Duodenal mucosa (tissue), 2 donors: ENCODE data around the gene RNF125.

ENCODE experiments used
- H3K27ac ChIP-seq: one replicate; pipeline ENCODE4 v1.7.0; 2013; ENCODE audit warnings: low read depth, low read length
- H3K27me3 ChIP-seq, 2 donors: one replicate each; pipeline ENCODE4 v1.7.0; 2013; ENCODE audit warnings: low read length in 2 of 2, control low read depth in 1 of 2; ENCODE audit not compliant: insufficient read depth in 2 of 2, control insufficient read depth in 1 of 2
- H3K36me3 ChIP-seq, 2 donors: one replicate each; pipeline ENCODE4 v1.7.0; 2013; ENCODE audit warnings: low read length in 2 of 2, control low read depth in 1 of 2; ENCODE audit not compliant: insufficient read depth in 2 of 2, control insufficient read depth in 1 of 2
- H3K4me1 ChIP-seq, 2 donors: one replicate each; pipeline ENCODE4 v1.7.0; 2013; ENCODE audit warnings: low read length in 2 of 2, control low read depth in 1 of 2; ENCODE audit not compliant: insufficient read depth in 2 of 2, control insufficient read depth in 1 of 2
- H3K4me3 ChIP-seq, 2 donors: one replicate each; pipeline ENCODE4 v1.7.0; 2013; ENCODE audit warnings: low read length in 2 of 2, low read depth in 1 of 2
- H3K9ac ChIP-seq, 2 donors: one replicate each; pipeline ENCODE4 v1.7.0; 2013; ENCODE audit warnings: low read length in 2 of 2, low read depth in 1 of 2
- H3K9me3 ChIP-seq, 2 donors: one replicate each; pipeline ENCODE4 v1.7.0; 2013; ENCODE audit warnings: low read length in 2 of 2, control low read depth in 1 of 2; ENCODE audit not compliant: control insufficient read depth in 1 of 2

The RNF125 gene

DNA sequence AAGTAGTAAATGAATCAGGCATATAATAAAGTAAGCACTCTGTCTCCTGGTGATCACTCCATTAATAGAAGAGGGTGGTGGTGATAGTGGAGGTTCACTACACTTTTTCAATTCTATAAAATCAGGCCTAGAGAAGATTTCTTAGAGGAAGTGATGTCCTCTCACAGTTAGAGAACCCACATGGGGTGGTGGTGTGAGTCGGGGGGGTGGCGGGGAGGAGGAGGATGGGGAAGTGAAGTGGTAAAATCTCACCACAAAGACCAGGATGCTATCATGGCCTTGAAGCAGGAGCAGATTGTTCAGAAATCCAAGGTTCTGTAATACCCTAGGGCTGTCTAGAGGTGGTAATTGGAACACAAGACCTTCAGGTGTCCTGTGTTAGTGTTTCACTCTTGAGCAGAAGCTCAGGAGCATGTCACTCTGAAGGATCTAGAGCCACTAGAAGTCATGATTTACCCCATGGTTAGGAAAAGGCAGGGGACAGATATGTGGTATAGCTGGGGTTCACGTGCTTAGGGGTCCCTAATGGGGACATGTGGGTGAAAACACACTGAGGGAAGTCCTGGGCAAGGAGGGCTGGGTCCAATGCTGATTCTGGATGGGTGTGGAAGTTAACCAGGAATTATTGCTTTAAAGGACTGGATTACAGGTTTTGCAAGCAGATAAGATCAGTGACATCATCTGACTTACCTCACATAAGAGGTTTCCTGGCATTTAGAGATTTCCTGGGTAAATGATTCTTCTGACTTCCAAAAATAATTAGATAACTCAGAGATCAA, 31.0 kb downstream of the RNF125 start:
- Histone ChIP-seq H3K27me3 (no peaks in the 10 kb centered on the region), H3K27ac (no peak overlapping the region), H3K36me3 (peaks cover 0 to 5% of the 10 kb centered on the region in 2 donors), H3K4me3 (peak overlapping the region in 1 of 2 donors; percentile 5), H3K9ac (no peak overlapping the region), H3K4me1 (peaks cover 18 to 19% of the 10 kb centered on the region in 2 donors), H3K9me3 (no peaks in the 10 kb centered on the region)

DNA sequence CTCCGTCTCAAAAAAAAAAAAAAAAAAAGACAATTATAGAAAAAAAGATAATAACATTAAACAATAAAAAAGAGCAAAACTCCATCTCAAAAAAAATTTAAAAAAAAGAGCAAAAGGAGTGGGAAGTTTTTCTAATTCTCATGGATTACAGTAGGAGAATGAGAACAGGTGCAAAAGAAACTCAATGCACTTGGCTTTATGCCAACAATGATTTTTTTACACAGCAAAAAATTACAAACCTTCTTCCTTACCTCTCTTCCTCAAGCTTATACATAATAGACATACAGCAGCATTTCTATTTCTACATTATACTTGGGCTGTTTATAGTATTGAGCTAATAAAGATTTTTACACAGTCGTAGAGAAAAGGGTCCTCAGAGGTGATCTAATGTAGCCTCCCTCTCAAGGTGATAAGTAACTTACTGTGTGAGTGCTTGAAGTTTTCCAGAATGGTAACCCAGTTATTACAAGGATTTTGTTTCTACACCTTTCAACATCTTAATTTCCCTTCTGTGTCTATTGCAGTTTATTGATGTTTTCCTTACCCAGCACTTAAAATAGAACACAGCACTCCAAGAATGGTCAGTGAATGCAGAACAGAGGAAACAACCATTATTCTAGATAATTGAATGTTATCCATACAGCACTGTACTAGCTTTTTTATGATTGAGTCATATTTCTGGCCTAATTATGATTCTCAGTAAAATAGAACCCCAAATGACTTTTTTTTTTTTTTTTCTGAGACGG, 38.2 kb downstream of the RNF125 start:
- H3K36me3 ChIP-seq, result no peaks in the 10 kb centered on the region
- no peaks in the 10 kb centered on the region for H3K9me3 ChIP-seq
- no peak overlapping the region for H3K27ac ChIP-seq
- H3K9ac ChIP-seq, result no peak overlapping the region
- H3K4me3 ChIP-seq, result no peak overlapping the region
- no peaks in the 10 kb centered on the region for H3K4me1 ChIP-seq
- H3K27me3 ChIP-seq, result no peaks in the 10 kb centered on the region

DNA sequence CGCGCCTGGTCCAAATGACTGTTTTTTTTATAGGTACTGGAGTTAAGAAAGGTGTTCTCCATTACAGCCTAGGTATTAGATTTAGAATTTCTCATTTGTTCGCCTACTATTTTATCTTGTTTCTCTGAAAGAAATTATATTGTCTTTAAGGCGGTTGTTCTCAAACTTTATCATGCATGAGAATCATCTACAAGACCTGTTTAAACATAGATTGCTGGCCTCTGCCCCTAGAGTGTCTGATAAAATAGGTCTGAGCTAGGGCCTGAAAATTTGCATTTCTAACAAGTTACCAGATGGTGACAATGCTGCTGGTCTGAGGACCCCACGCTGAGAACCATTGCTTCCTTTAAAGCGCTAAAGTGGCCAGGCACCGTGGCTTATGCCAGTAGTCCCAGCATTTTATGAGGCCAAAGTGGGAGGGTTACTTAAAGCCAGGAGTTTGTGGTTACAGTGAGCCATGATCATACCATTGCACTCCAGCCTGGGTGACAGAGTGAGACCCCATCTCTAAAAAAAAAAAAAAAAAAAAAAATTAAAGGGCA, 39.1 kb downstream of the RNF125 start:
- Histone ChIP-seq H3K4me3 (no peak overlapping the region), H3K4me1 (no peaks in the 10 kb centered on the region), H3K36me3 (no peaks in the 10 kb centered on the region), H3K27me3 (no peaks in the 10 kb centered on the region), H3K27ac (no peak overlapping the region), H3K9ac (no peak overlapping the region), H3K9me3 (no peaks in the 10 kb centered on the region)

DNA sequence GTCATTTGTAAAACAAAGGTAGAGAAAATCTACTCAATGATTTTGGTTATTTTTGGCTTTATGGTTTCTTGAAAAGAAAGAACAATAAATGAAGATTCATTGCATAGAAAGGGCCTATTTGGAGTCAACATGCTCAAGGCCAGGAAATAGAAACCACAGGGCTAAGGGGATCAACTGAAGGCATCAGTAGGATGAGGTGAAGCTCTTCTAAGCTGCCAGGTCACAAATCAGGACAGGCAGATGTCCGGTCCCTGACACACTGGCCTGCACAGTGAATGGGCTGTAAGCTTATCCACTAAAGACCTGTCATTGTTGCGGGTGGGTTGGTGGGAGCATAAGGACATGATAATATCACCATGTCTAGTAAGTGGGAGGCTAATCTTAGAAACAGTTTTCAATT, 41.4 kb downstream of the RNF125 start:
- no peaks in the 10 kb centered on the region for H3K9me3 ChIP-seq
- H3K4me3 ChIP-seq, result no peak overlapping the region
- no peaks in the 10 kb centered on the region for H3K4me1 ChIP-seq
- no peak overlapping the region for H3K9ac ChIP-seq
- no peaks in the 10 kb centered on the region for H3K27me3 ChIP-seq
- no peak overlapping the region for H3K27ac ChIP-seq
- H3K36me3 ChIP-seq, result peaks cover 0 to 2% of the 10 kb centered on the region in 2 donors

- Histone ChIP-seq H3K36me3 (peaks cover 5 to 12% of the 10 kb centered on the region in 2 donors), H3K9ac (no peak overlapping the region), H3K4me3 (no peak overlapping the region), H3K4me1 (peaks cover 4 to 9% of the 10 kb centered on the region in 2 donors), H3K27me3 (no peaks in the 10 kb centered on the region), H3K27ac (no peak overlapping the region), H3K9me3 (no peaks in the 10 kb centered on the region)
Measured at GRCh38 chr18:32067375-32068167, 48.9 kb downstream of the RNF125 start.

- Histone ChIP-seq H3K4me3 (no peak overlapping the region), H3K36me3 (peaks cover 7 to 19% of the 10 kb centered on the region in 2 donors), H3K27ac (no peak overlapping the region), H3K9ac (no peak overlapping the region), H3K4me1 (peaks cover 0 to 9% of the 10 kb centered on the region in 2 donors), H3K9me3 (no peaks in the 10 kb centered on the region), H3K27me3 (no peaks in the 10 kb centered on the region)
Measured at GRCh38 chr18:32072321-32072720, 53.7 kb downstream of the RNF125 start.

- no peak overlapping the region for H3K27ac ChIP-seq
- no peaks in the 10 kb centered on the region for H3K27me3 ChIP-seq
- no peak overlapping the region for H3K4me3 ChIP-seq
- H3K36me3 ChIP-seq, result peaks cover 2 to 15% of the 10 kb centered on the region in 2 donors
- no peaks in the 10 kb centered on the region for H3K4me1 ChIP-seq
- H3K9me3 ChIP-seq, result no peaks in the 10 kb centered on the region
- H3K9ac ChIP-seq, result no peak overlapping the region
Measured at GRCh38 chr18:32074206-32074605, 55.6 kb downstream of the RNF125 start.

GRCh38 chr18:32078845-32079244, 60.2 kb downstream of the RNF125 start:
- Histone ChIP-seq H3K27me3 (no peaks in the 10 kb centered on the region), H3K4me1 (no peaks in the 10 kb centered on the region), H3K9ac (no peak overlapping the region), H3K36me3 (peaks cover 2 to 5% of the 10 kb centered on the region in 2 donors), H3K27ac (no peak overlapping the region), H3K9me3 (no peaks in the 10 kb centered on the region), H3K4me3 (no peak overlapping the region)

DNA sequence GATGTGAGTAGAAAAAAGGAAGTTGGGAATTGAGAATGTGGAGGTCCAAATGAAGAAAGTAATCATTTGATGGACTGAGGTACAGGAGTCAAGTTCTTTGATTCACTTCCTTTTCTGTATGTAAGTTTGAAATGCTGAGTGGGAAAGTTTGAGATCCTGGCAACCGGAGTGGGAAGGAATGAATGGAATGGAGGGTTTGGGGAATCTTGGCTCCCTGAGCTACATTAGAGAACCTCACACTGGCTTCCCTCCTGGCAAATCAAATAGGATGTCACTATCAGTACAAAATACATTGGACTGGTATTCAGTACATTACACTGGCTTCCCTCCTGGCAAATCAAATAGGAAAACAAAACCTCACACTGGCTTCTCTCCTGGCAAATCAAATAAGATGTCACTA, 63.3 kb downstream of the RNF125 start:
- Histone ChIP-seq H3K4me3 (no peak overlapping the region), H3K36me3 (no peaks in the 10 kb centered on the region), H3K9me3 (no peaks in the 10 kb centered on the region), H3K27me3 (no peaks in the 10 kb centered on the region), H3K27ac (no peak overlapping the region), H3K4me1 (peaks cover 17 to 19% of the 10 kb centered on the region in 2 donors), H3K9ac (no peak overlapping the region)
